ENCODE data around the gene ZNF26. TPM values are rescaled to one million over a fixed set of nuclear protein-coding genes. Genes with fewer than 3 reads are reported as not detected.

Gene ZNF26
- polyA plus RNA-seq, 4 donors: 1.1 to 13.6 (median 2.9) TPM

- Histone ChIP-seq H3K4me3 (ENCODE audit: low read depth in 1 of 3, low read length in 3 of 3) (no peak overlapping the region), H3K27me3 (ENCODE audit: control insufficient read depth in 3 of 3, insufficient read depth in 3 of 3, low read length in 3 of 3) (no peaks in the 10 kb centered on the region), H3K4me1 (ENCODE audit: control insufficient read depth in 3 of 3, insufficient read depth in 2 of 3, low read depth in 1 of 3, low read length in 2 of 3) (no peaks in the 10 kb centered on the region), H3K9me3 (ENCODE audit: control insufficient read depth in 2 of 2, insufficient read depth in 1 of 2, low read depth in 1 of 2, low read length in 1 of 2) (peaks cover 3 to 85% of the 10 kb centered on the region in 2 donors), H3K27ac (ENCODE audit: low read depth in 1 of 3, low read length in 2 of 3) (no peak overlapping the region), H3K36me3 (ENCODE audit: control insufficient read depth in 3 of 3, insufficient read depth in 2 of 3, low read depth in 1 of 3, low read length in 3 of 3) (peaks cover 41 to 45% (median 44%) of the 10 kb centered on the region in 3 donors)
- FAIRE-seq (no peak), DNase-seq (no peak)
- WGBS, 3 donors: 89 to 98% (median 95%) methylated on average over 6 of the region's 6 CpGs
These were observed 24.6 kb downstream of the ZNF26 start for GRCh38 chr12:133010657-133011297.

- no peaks in the 10 kb centered on the region for H3K27me3 ChIP-seq (ENCODE audit: control insufficient read depth in 3 of 3, insufficient read depth in 3 of 3, low read length in 3 of 3)
- DNase-seq (no peak), FAIRE-seq (no peak)
- 86 to 94% (median 92%) methylated on average over 2 of the region's 2 CpGs for WGBS, 3 donors
- peaks cover 0 to 2% (median 0%) of the 10 kb centered on the region in 3 donors for H3K36me3 ChIP-seq (ENCODE audit: control insufficient read depth in 3 of 3, insufficient read depth in 2 of 3, low read depth in 1 of 3, low read length in 3 of 3)
- no peaks in the 10 kb centered on the region for H3K4me1 ChIP-seq (ENCODE audit: control insufficient read depth in 3 of 3, insufficient read depth in 2 of 3, low read depth in 1 of 3, low read length in 2 of 3)
- no peak overlapping the region for H3K4me3 ChIP-seq (ENCODE audit: low read depth in 1 of 3, low read length in 3 of 3)
- H3K9me3 ChIP-seq (ENCODE audit: control insufficient read depth in 2 of 2, insufficient read depth in 1 of 2, low read depth in 1 of 2, low read length in 1 of 2): peaks cover 0 to 61% of the 10 kb centered on the region in 2 donors
- H3K27ac ChIP-seq (ENCODE audit: low read depth in 1 of 3, low read length in 2 of 3): no peak overlapping the region
These were observed 37.4 kb downstream of the ZNF26 start for GRCh38 chr12:133023566-133023965.

- FAIRE-seq (no peak), DNase-seq (no peak)
- H3K4me3 ChIP-seq (ENCODE audit: low read depth in 1 of 3, low read length in 3 of 3): no peak overlapping the region
- H3K27me3 ChIP-seq (ENCODE audit: control insufficient read depth in 3 of 3, insufficient read depth in 3 of 3, low read length in 3 of 3): no peaks in the 10 kb centered on the region
- H3K9me3 ChIP-seq (ENCODE audit: control insufficient read depth in 2 of 2, insufficient read depth in 1 of 2, low read depth in 1 of 2, low read length in 1 of 2): peaks cover 0 to 67% of the 10 kb centered on the region in 2 donors
- H3K27ac ChIP-seq (ENCODE audit: low read depth in 1 of 3, low read length in 2 of 3): no peak overlapping the region
- no peaks in the 10 kb centered on the region for H3K4me1 ChIP-seq (ENCODE audit: control insufficient read depth in 3 of 3, insufficient read depth in 2 of 3, low read depth in 1 of 3, low read length in 2 of 3)
- no peaks in the 10 kb centered on the region for H3K36me3 ChIP-seq (ENCODE audit: control insufficient read depth in 3 of 3, insufficient read depth in 2 of 3, low read depth in 1 of 3, low read length in 3 of 3)
- WGBS, 3 donors: 91 to 93% (median 91%) methylated on average over 7 of the region's 7 CpGs
These were observed 40.8 kb downstream of the ZNF26 start for GRCh38 chr12:133026996-133027395.

- FAIRE-seq (no peak), DNase-seq (peak; percentile 99)
- Histone ChIP-seq H3K27ac (ENCODE audit: low read depth in 1 of 3, low read length in 2 of 3) (peak within 1 kb of the TSS; percentile 96 to 99 (median 97)), H3K4me1 (ENCODE audit: control insufficient read depth in 3 of 3, insufficient read depth in 2 of 3, low read depth in 1 of 3, low read length in 2 of 3) (peaks cover 0 to 2% (median 0%) of the 10 kb centered on the region in 3 donors), H3K27me3 (ENCODE audit: control insufficient read depth in 3 of 3, insufficient read depth in 3 of 3, low read length in 3 of 3) (no peaks in the 10 kb centered on the region), H3K4me3 (ENCODE audit: low read depth in 1 of 3, low read length in 3 of 3) (peak within 1 kb of the TSS; percentile 68 to 80 (median 75)), H3K9me3 (ENCODE audit: control insufficient read depth in 2 of 2, insufficient read depth in 1 of 2, low read depth in 1 of 2, low read length in 1 of 2) (peaks cover 1 to 40% of the 10 kb centered on the region in 2 donors), H3K36me3 (ENCODE audit: control insufficient read depth in 3 of 3, insufficient read depth in 2 of 3, low read depth in 1 of 3, low read length in 3 of 3) (peaks cover 5 to 10% (median 5%) of the 10 kb centered on the region in 3 donors)
- 0% methylated on average over 75 to 103 of the region's 103 CpGs for WGBS, 3 donors
These were observed 51.2 kb downstream of the ZNF26 start, which contains the start of gene ZNF84 for GRCh38 chr12:133037207-133038005. Gene ZNF84 (plus strand): TSS chr12:133037509. CDS start chr12:133041468, 3,959 bp downstream.

- FAIRE-seq (no peak), DNase-seq (no peak)
- peaks cover 1 to 44% of the 10 kb centered on the region in 2 donors for H3K9me3 ChIP-seq (ENCODE audit: control insufficient read depth in 2 of 2, insufficient read depth in 1 of 2, low read depth in 1 of 2, low read length in 1 of 2)
- peak overlapping the region; percentile 1 to 75 (median 15) for H3K4me3 ChIP-seq (ENCODE audit: low read depth in 1 of 3, low read length in 3 of 3)
- H3K4me1 ChIP-seq (ENCODE audit: control insufficient read depth in 3 of 3, insufficient read depth in 2 of 3, low read depth in 1 of 3, low read length in 2 of 3): peaks cover 0 to 2% (median 0%) of the 10 kb centered on the region in 3 donors
- H3K36me3 ChIP-seq (ENCODE audit: control insufficient read depth in 3 of 3, insufficient read depth in 2 of 3, low read depth in 1 of 3, low read length in 3 of 3): peaks cover 5 to 15% (median 13%) of the 10 kb centered on the region in 3 donors
- H3K27ac ChIP-seq (ENCODE audit: low read depth in 1 of 3, low read length in 2 of 3): peak overlapping the region in 1 of 3 donors; percentile 97
- WGBS, 3 donors: 52 to 58% (median 57%) methylated on average over 4 of the region's 4 CpGs
- no peaks in the 10 kb centered on the region for H3K27me3 ChIP-seq (ENCODE audit: control insufficient read depth in 3 of 3, insufficient read depth in 3 of 3, low read length in 3 of 3)
These were observed 52.0 kb downstream of the ZNF26 start for GRCh38 chr12:133038118-133038709.

- peaks cover 37 to 64% (median 58%) of the 10 kb centered on the region in 3 donors for H3K36me3 ChIP-seq (ENCODE audit: control insufficient read depth in 3 of 3, insufficient read depth in 2 of 3, low read depth in 1 of 3, low read length in 3 of 3)
- H3K4me1 ChIP-seq (ENCODE audit: control insufficient read depth in 3 of 3, insufficient read depth in 2 of 3, low read depth in 1 of 3, low read length in 2 of 3): no peaks in the 10 kb centered on the region
- 97 to 98% (median 97%) methylated on average over 3 of the region's 3 CpGs for WGBS, 3 donors
- peaks cover 10 to 85% of the 10 kb centered on the region in 2 donors for H3K9me3 ChIP-seq (ENCODE audit: control insufficient read depth in 2 of 2, insufficient read depth in 1 of 2, low read depth in 1 of 2, low read length in 1 of 2)
- H3K27ac ChIP-seq (ENCODE audit: low read depth in 1 of 3, low read length in 2 of 3): no peak overlapping the region
- H3K4me3 ChIP-seq (ENCODE audit: low read depth in 1 of 3, low read length in 3 of 3): no peak overlapping the region
- FAIRE-seq (no peak), DNase-seq (no peak)
- no peaks in the 10 kb centered on the region for H3K27me3 ChIP-seq (ENCODE audit: control insufficient read depth in 3 of 3, insufficient read depth in 3 of 3, low read length in 3 of 3)
These were observed 60.5 kb downstream of the ZNF26 start for GRCh38 chr12:133046698-133047097.

- Histone ChIP-seq H3K27me3 (ENCODE audit: control insufficient read depth in 3 of 3, insufficient read depth in 3 of 3, low read length in 3 of 3) (no peaks in the 10 kb centered on the region), H3K9me3 (ENCODE audit: control insufficient read depth in 2 of 2, insufficient read depth in 1 of 2, low read depth in 1 of 2, low read length in 1 of 2) (peaks cover 3 to 52% of the 10 kb centered on the region in 2 donors), H3K27ac (ENCODE audit: low read depth in 1 of 3, low read length in 2 of 3) (no peak overlapping the region), H3K4me3 (ENCODE audit: low read depth in 1 of 3, low read length in 3 of 3) (no peak overlapping the region), H3K4me1 (ENCODE audit: control insufficient read depth in 3 of 3, insufficient read depth in 2 of 3, low read depth in 1 of 3, low read length in 2 of 3) (no peaks in the 10 kb centered on the region), H3K36me3 (ENCODE audit: control insufficient read depth in 3 of 3, insufficient read depth in 2 of 3, low read depth in 1 of 3, low read length in 3 of 3) (peaks cover 9 to 12% (median 10%) of the 10 kb centered on the region in 3 donors)
- DNase-seq: no peak
- 96 to 98% (median 97%) methylated on average over 5 of the region's 5 CpGs for WGBS, 3 donors
- FAIRE-seq: no peak
These were observed 71.3 kb downstream of the ZNF26 start for GRCh38 chr12:133057446-133057845.

All from small intestine (tissue), 7 donors.